Neural cell (in vitro differentiated cells): ENCODE results near the gene OR2AG1.

Experiments used
- CTCF ChIP-seq: fragments of 450-650 bp; IDR thresholded peaks from 2 replicates; pipeline ENCODE4 v1.5.1; 2014; ENCODE audit warnings: antibody characterized with exemption, mild to moderate bottlenecking, moderate library complexity; ENCODE audit not compliant: poor library complexity, severe bottlenecking
- EP300 ChIP-seq: fragments of 450-650 bp; conservative IDR thresholded peaks from 2 replicates; pipeline ENCODE4 v1.6.1; 2014; ENCODE audit warnings: antibody characterized with exemption, mild to moderate bottlenecking, moderate library complexity; ENCODE audit not compliant: poor library complexity, severe bottlenecking
- EZH2 ChIP-seq: fragments of 200-600, 300-800 bp; shearing (Covaris generic), sonication (generic); IDR thresholded peaks from 2 replicates; pipeline ENCODE4 v1.6.1; 2014; ENCODE audit warnings: antibody characterized with exemption, low read length, borderline replicate concordance, mild to moderate bottlenecking; ENCODE audit not compliant: insufficient read depth, poor library complexity, severe bottlenecking
- POLR2AphosphoS5 ChIP-seq: IDR thresholded peaks from 2 replicates; pipeline ENCODE4 v1.6.1; 2012
- REST ChIP-seq: IDR thresholded peaks from 2 replicates; pipeline ENCODE4 v1.6.1; 2012; ENCODE audit warnings: borderline replicate concordance
- SMC3 ChIP-seq: fragments of 450-650 bp; conservative IDR thresholded peaks from 2 replicates; pipeline ENCODE4 v1.6.1; 2014; ENCODE audit warnings: antibody characterized with exemption, mild to moderate bottlenecking, moderate library complexity; ENCODE audit not compliant: poor library complexity
- TAF1 ChIP-seq: IDR thresholded peaks from 2 replicates; pipeline ENCODE4 v1.6.1; 2012; ENCODE audit warnings: low read depth

- TF ChIP-seq CTCF (no peak), EZH2 (no peak), REST (no peak), POLR2AphosphoS5 (no peak), EP300 (no peak), SMC3 (no peak), TAF1 (no peak)
Measured at GRCh38 chr11:6742260-6742659, 40.6 kb upstream of the OR2AG1 start.
